ENCODE data around the gene USP48.
"Not testable (repeated sequence)": the region's sequence is repeated elsewhere in the genome, so short reads cannot be mapped to it uniquely, and the experiment has no call there.

USP48 gene

DNA sequence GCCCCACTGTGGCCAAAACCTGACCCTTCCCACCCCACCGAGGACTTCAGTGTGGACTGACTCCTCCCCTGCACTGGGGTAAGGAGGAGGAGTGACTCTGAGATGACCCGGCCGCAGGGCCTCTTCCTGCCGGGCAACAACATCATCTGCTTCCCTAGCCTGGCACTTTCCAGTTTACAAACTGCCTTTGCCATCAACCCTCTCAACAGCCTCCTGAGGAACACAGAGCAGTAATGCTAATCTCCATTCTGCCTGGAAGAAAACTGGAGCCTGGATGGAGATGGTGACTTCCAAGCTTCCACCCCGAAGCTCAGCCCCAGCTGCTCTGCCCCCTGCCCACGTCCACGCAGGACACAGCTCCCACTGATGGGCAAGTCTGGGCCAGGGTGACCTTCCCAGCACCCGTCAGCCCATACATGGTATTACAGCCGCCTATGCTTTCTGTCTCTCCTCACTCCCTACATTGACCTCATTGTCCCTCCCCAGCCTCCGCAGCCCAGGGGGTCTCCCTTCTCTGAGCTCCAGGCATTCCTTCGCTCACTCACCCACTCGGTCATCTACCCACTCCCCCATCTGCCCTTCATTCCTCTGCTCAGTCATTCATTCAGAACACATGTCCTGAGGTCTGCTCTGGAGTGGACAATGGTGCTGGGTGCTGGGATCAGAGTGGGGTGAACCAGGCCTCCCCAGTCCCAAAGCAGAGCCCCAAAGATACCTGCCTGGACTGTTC lies 148.0 kb downstream of the USP48 start:
- no peak for DNase-seq (ENCODE audit: low spot score)

DNA sequence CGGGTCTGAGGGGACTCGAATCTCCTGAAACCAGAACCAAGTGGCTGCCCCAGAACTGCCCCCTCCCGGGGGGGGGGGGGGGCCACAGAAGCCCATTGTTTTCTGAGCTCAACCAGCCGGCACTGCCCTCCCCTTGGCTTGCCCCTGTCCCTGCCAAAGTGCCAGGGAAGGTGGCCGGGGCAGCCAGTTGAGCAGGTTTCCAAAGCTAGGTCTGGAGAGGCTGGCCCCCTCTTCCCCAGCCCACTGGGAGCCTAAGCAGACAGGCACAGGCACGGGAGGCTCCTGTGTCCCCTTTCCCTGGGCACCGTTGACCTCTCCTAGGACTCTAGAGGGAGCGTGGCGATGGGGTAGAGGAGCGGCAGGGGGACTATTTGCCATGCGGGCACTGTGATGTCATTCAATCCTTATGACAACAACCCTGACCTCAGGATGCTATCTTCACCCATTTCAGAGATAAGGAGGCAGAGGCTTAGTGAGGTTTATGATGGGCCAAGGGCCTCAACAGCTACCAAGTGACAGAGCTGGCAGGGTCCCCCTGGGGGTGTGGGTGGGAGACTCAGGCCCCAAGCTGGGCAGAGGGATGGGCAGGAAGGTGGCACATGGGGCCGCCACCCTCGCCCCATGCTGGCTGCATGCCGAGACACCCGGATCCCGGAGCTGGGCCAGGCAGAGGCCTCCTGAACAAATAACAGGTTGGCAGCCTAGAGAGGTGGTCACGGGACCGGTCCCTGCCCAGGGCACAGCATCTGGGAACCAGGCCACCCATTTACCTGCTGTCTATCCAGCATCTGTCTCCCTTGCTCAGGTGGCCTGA lies 148.8 kb downstream of the USP48 start:
- DNase-seq (ENCODE audit: low spot score), result no peak

DNA sequence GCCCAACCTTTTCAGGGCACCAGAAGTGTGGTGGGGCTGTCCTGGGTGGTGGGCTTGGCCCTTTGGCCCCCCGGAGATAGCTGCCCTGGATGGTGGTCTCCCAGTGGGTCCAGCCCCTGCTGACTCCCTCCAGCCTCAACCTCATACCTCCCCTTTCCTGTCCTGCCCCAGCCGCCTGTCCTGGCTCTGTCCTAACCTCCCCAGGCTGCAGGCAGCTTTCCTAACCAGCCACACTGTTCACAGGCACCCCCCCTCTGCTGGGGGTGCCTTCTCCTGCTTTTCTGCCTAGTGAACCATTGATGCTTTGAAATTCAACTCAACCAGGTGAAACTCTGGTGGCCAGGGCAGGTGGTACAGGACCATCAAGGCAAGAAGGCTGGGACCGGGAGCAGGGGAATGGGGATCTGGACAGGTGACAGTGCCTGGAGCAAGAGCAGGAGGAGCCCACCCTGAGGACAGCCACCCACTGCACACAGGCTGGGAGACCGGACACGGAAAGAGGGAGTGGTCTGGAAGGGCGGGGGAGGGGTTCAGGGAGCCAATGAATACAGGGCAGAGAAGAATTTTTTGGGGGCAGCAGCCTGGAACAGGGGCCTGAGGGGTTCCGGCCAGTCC lies 149.7 kb downstream of the USP48 start:
- no peak for DNase-seq (ENCODE audit: low spot score)

DNA sequence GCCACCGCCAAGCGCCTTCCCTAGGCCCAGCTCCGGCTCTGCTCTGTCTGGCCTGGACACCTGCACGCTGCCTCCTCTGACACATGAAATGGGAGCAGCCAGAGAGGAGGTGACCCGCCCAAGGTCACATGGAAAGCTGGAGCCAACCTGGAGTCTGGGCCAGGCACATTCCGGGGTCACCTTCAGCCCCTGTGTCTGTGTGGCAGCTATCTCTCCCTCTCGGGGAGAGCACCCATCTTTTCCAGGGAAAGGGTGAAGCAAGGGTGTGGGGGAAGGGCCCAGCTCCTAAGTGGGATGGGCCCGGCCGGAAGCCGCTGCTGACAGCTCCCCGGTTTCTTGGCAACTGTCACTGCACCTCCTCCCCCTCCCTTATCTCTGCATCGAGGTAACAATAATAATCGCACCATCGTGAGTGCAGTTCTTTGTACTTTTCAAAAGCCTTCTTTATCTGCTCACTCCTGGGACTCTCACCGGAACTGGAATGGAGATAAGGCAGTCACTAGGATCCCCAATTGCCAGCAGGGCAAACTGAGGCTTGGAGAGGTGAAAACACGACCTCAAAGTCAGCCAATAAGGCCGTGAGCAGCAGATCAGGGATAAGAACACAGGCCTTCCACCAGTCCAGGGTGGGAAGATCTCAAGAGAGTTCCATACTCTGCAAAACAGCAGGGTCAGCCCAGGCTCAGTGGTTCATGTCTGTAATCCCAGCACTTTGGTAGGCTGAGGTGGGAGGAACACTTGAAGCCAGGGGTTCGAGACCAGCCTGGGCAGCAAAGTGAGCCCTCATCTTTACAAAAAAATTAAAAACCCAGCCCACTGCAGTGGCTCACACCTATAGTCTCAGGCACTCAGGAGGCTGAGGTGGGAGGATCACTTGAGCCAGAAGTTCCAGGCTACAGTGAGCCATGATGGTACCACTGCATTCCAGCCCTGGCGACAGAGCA lies 150.7 kb downstream of the USP48 start:
- DNase-seq (ENCODE audit: low spot score), result no peak

DNA sequence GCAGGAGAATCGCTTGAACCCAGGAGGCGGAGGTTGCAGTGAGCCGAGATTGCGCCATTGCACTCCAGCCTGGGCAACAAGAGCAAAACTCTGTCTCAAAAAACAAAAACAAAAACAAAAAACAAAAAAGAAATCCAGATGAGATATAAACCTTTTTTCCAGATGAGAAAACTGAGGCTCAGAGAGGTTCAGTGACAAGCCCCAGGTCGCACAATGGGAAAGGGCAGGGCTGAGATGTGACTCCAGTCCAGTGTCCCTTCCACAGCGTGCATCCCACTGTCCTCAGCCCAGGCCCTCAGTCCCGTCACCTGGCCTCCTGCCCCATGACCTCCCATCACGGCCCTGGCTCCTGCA lies 151.4 kb downstream of the USP48 start:
- not testable (repeated sequence) for DNase-seq (ENCODE audit: low spot score)

DNA sequence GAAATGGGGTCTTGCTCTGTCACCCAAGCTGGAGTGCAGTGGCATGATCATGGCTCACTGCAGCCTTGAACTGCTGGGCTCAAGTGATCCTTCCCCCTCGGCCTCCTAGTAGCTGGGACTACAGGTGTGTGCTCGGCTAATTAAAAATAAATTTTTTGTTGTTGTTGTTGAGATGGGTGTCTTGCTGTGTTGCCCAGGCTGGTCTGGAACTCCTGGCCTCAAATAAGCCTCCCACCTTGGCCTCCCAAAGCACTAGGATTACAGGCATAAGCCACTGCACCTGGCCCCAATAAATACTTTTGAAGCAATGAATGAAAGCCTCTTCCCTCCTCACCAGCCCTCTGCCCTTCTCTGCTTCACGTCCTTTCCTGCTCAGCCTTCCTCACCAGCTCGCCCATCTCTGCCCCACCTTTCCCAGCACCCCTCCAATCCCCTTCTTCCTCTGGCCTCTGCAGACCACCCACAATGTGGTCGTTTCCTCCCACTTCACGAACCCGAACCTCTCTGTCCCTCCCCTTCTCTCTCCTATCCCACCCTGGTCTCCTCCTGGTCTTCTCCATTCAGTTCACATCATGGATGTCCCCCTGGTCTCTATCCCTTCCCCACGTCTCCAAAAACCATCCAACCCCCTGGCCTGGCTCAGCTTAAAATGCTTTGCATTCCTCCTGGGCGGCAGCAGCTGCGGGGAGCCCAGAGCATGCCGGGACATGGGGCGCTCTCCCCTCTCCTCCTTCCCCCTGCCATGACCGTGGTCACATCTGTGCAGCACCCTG lies 152.2 kb downstream of the USP48 start:
- no peak for DNase-seq (ENCODE audit: low spot score)

DNA sequence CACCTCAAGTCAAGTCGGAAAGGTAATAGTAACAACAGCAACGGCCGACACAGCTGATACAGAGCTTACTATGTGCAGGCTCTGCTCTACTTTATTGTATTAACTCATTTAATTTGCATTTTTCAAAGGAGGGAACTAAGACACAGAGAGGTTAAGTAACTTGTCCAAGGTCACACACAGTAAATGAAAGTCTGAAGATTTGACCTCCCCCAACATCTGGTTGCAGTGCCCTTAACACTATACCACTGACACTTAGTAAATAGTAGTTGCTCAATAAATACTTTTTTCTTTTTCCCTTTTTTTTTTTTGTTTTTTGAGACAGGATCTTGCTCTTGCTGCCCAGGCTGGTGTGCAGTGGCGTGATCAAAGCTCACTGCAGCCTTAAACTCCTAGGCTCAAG lies 153.0 kb downstream of the USP48 start:
- no peak for DNase-seq (ENCODE audit: low spot score)

DNA sequence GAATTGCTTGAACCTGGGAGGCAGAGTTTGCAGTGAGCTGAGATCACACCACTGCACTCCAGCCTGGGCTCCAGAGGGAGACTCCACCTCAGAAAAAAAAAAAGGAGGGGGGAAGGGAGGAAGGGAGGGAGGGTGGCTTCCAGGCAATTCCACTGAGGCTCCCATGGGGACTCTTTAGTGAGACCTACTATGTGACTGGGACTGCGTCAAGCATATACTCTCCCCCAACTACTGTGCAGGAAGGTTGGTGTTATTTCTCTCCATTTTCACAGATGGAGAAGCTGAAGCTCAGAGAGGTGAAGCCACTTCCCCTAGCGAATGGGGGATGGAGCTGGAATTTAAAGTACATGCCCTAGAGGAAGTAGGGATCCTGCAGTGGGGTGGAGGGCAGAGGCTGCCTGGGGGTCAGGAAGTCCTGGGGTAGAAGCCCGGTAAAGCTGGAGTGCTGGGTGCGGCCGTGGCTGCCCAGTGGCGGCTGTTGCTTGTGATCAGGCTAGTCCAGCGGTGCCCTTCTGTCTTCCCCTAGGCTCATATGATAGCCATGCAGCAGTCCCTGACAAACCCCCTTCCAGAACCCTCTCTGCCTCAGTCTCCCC lies 154.1 kb downstream of the USP48 start:
- DNase-seq (ENCODE audit: low spot score), result no peak
